Neural progenitor cell (in vitro differentiated cells): ENCODE measurements around the gene ADAMTS4. TPM values are rescaled to one million over a fixed set of nuclear protein-coding genes. Genes with fewer than 3 reads are reported as not detected.

Source experiments
- DNase-seq: peaks from one replicate; pipeline ENCODE4 v3.0.0-alpha.2; 2016; ENCODE audit warnings: low spot score
- H2AFZ ChIP-seq: fragments of 200-600 bp; sonication (generic); replicated peaks from 2 replicates; pipeline ENCODE4 v1.6.1; 2016; ENCODE audit warnings: antibody characterized with exemption
- H3F3A ChIP-seq: fragments of 200-600 bp; sonication (generic); 2 replicates; pipeline ENCODE4 v1.6.1; 2016; ENCODE audit warnings: antibody characterized with exemption, low read depth
- H3K27ac ChIP-seq: fragments of 200-600 bp; sonication (generic); 2 replicates; pipeline ENCODE4 v1.5.1; 2016; ENCODE audit warnings: mild to moderate bottlenecking
- H3K27me3 ChIP-seq: fragments of 200-600 bp; sonication (generic); 2 replicates; pipeline ENCODE4 v1.6.1; 2016; ENCODE audit warnings: mild to moderate bottlenecking, moderate library complexity
- H3K36me3 ChIP-seq: fragments of 200-600 bp; sonication (generic); 2 replicates; pipeline ENCODE4 v1.5.1; 2016
- H3K4me1 ChIP-seq: fragments of 200-600 bp; sonication (generic); 2 replicates; pipeline ENCODE4 v1.6.1; 2016; ENCODE audit warnings: mixed run types
- H3K4me2 ChIP-seq: fragments of 200-600 bp; sonication (generic); 2 replicates; pipeline ENCODE4 v1.6.1; 2016
- H3K4me3 ChIP-seq: fragments of 200-600 bp; sonication (generic); 2 replicates; pipeline ENCODE4 v1.5.1; 2016
- H3K79me2 ChIP-seq: fragments of 200-600 bp; sonication (generic); 2 replicates; pipeline ENCODE4 v1.6.1; 2016; ENCODE audit warnings: low read depth
- H3K9ac ChIP-seq: fragments of 200-600 bp; sonication (generic); 2 replicates; pipeline ENCODE4 v1.6.1; 2016
- H3K9me3 ChIP-seq: fragments of 200-600 bp; sonication (generic); 2 replicates; pipeline ENCODE4 v1.5.1; 2016; ENCODE audit warnings: low read depth
- H4K20me1 ChIP-seq: fragments of 200-600 bp; sonication (generic); 2 replicates; pipeline ENCODE4 v1.6.1; 2016; ENCODE audit warnings: low read depth
- H3K27ac Mint-ChIP-seq: 3 replicates; pipeline ENCODE4 v1.8.0; 2021; ENCODE audit warnings: mixed read lengths
- H3K27me3 Mint-ChIP-seq: 2 replicates; pipeline ENCODE4 v1.8.0; 2022; ENCODE audit warnings: low read depth, mild to moderate bottlenecking, inconsistent platforms, moderate library complexity, mixed read lengths; ENCODE audit not compliant: insufficient read depth
- H3K36me3 Mint-ChIP-seq: 3 replicates; pipeline ENCODE4 v1.8.0; 2021; ENCODE audit warnings: mixed read lengths
- H3K4me1 Mint-ChIP-seq: 3 replicates; pipeline ENCODE4 v1.8.0; 2021; ENCODE audit warnings: mixed read lengths
- H3K4me3 Mint-ChIP-seq: 3 replicates; pipeline ENCODE4 v1.8.0; 2021; ENCODE audit warnings: mild to moderate bottlenecking, moderate library complexity, mixed read lengths
- H3K9me3 Mint-ChIP-seq: 3 replicates; pipeline ENCODE4 v1.8.0; 2020; ENCODE audit warnings: mixed read lengths
- EZH2 ChIP-seq: fragments of 200-600 bp; sonication (generic); IDR thresholded peaks from 2 replicates; pipeline ENCODE4 v1.6.1; 2017; ENCODE audit warnings: antibody characterized with exemption, mild to moderate bottlenecking, moderate library complexity
- EZH2phosphoT487 ChIP-seq: fragments of 200-600 bp; sonication (generic); IDR thresholded peaks from 2 replicates; pipeline ENCODE4 v1.6.1; 2017; ENCODE audit warnings: antibody characterized with exemption
- total RNA-seq: library from RNA; depleted of rRNA; stranded (reverse); fragments of >200 nt; gene quantifications from 2 replicates; pipeline ENCODE4 v1.2.3, GENCODE V29; 2015; ENCODE audit warnings: low replicate concordance
- TF ChIP-seq, protein P1 (sequence below): fragments of 200-600 bp; sonication (generic); IDR thresholded peaks from 2 replicates; pipeline ENCODE4 v1.5.1; 2017; ENCODE audit warnings: antibody characterized with exemption, mild to moderate bottlenecking

The ADAMTS4 gene
- total RNA-seq, 1 donor from 2014 or later = 1.3 TPM

DNA sequence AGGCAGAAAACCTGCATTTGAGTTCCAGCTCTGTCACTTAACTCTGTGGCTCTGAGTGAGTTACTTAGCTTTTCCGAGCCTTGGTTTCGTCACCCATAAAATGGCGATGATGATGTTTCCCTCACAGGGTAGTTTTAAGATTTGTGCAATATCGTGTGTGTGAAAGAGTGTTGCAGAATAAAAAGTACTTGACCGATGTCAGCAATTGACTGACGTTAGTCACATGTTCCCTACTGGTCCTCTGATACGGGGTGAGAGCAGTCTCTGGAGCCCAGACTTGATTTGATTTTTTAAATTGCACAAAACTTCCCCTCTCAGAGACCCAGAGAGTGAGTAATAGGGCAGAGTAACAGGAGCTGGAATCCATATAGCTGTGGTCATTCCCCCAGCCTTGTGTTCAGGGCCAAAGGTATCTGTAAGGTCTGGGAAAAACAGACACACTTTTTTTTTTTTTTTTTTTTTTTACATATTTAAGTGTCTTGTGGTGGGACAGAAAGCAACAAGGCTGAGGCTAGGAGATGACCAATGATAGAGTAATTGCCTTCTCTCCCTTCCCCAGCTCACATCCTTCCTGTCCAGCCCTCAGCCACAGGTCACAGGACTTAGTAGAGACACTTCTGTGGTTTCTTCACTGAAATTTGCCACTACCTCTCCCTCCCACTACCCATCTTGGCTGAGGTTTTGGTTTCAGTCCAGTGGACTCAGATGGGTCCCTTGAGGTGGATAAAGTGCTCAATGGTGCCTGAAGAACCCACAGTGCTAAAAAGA is 18.3 kb upstream of the ADAMTS4 start:
- Mint-ChIP-seq H3K9me3 (no peaks in the 10 kb centered on the region), H3K27ac (no peak overlapping the region), H3K4me3 (no peak overlapping the region), H3K27me3 (peaks cover 4% of the 10 kb centered on the region), H3K36me3 (peaks cover 19% of the 10 kb centered on the region), H3K4me1 (peaks cover 13% of the 10 kb centered on the region)
- H3K27me3 ChIP-seq = no peaks in the 10 kb centered on the region
- no peaks in the 10 kb centered on the region for H3K79me2 ChIP-seq
- H3K4me3 ChIP-seq = no peak overlapping the region
- H3K27ac ChIP-seq = peak overlapping the region; percentile 39
- H3K9me3 ChIP-seq = no peaks in the 10 kb centered on the region
- H3K36me3 ChIP-seq = no peaks in the 10 kb centered on the region
- H3K9ac ChIP-seq = no peak overlapping the region
- no peak overlapping the region for H3K4me2 ChIP-seq
- no peak overlapping the region for H2AFZ ChIP-seq
- TF ChIP-seq, protein P1, sequence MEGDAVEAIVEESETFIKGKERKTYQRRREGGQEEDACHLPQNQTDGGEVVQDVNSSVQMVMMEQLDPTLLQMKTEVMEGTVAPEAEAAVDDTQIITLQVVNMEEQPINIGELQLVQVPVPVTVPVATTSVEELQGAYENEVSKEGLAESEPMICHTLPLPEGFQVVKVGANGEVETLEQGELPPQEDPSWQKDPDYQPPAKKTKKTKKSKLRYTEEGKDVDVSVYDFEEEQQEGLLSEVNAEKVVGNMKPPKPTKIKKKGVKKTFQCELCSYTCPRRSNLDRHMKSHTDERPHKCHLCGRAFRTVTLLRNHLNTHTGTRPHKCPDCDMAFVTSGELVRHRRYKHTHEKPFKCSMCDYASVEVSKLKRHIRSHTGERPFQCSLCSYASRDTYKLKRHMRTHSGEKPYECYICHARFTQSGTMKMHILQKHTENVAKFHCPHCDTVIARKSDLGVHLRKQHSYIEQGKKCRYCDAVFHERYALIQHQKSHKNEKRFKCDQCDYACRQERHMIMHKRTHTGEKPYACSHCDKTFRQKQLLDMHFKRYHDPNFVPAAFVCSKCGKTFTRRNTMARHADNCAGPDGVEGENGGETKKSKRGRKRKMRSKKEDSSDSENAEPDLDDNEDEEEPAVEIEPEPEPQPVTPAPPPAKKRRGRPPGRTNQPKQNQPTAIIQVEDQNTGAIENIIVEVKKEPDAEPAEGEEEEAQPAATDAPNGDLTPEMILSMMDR = no peak
- TF ChIP-seq EZH2phosphoT487 = no peak
- TF ChIP-seq EZH2 = no peak
- no peaks in the 10 kb centered on the region for H4K20me1 ChIP-seq
- peaks cover 6% of the 10 kb centered on the region for H3K4me1 ChIP-seq
- no peak for DNase-seq
- peaks cover 21% of the 10 kb centered on the region for H3F3A ChIP-seq

GRCh38 chr1:161215076-161215475 is 16.2 kb upstream of the ADAMTS4 start, which contains the start of gene FCER1G:
Gene FCER1G, plus strand, starts transcription at chr1:161215295. Its CDS starts 27 bp downstream, at chr1:161215322.
- no peak within 1 kb of the TSS for H3K27ac ChIP-seq
- Mint-ChIP-seq H3K4me1 (peaks cover 13% of the 10 kb centered on the region), H3K4me3 (no peak within 1 kb of the TSS), H3K36me3 (peaks cover 27% of the 10 kb centered on the region), H3K27me3 (peaks cover 6% of the 10 kb centered on the region), H3K9me3 (no peaks in the 10 kb centered on the region), H3K27ac (no peak within 1 kb of the TSS)
- H3K4me2 ChIP-seq = no peak within 1 kb of the TSS
- no peaks in the 10 kb centered on the region for H3K9me3 ChIP-seq
- H3K4me3 ChIP-seq = no peak within 1 kb of the TSS
- H3K4me1 ChIP-seq = peaks cover 6% of the 10 kb centered on the region
- H3K27me3 ChIP-seq = no peaks in the 10 kb centered on the region
- no peaks in the 10 kb centered on the region for H3K79me2 ChIP-seq
- H3K36me3 ChIP-seq = peaks cover 11% of the 10 kb centered on the region
- peaks cover 3% of the 10 kb centered on the region for H4K20me1 ChIP-seq
- peaks cover 21% of the 10 kb centered on the region for H3F3A ChIP-seq
- TF ChIP-seq EZH2phosphoT487 (no peak), EZH2 (no peak)
- TF ChIP-seq, protein P1 = no peak
- H2AFZ ChIP-seq = no peak within 1 kb of the TSS
- no peak within 1 kb of the TSS for H3K9ac ChIP-seq
- DNase-seq = no peak

GRCh38 chr1:161214369-161214768 is 15.5 kb upstream of the ADAMTS4 start:
- Histone ChIP-seq H3K27ac (no peak overlapping the region), H4K20me1 (peaks cover 5% of the 10 kb centered on the region), H3K79me2 (no peaks in the 10 kb centered on the region), H3K4me1 (peaks cover 6% of the 10 kb centered on the region), H2AFZ (no peak overlapping the region), H3K9ac (no peak overlapping the region), H3K27me3 (no peaks in the 10 kb centered on the region), H3K9me3 (no peaks in the 10 kb centered on the region), H3K4me2 (no peak overlapping the region), H3F3A (peaks cover 25% of the 10 kb centered on the region), H3K36me3 (peaks cover 13% of the 10 kb centered on the region), H3K4me3 (no peak overlapping the region)
- H3K4me1 Mint-ChIP-seq = peaks cover 15% of the 10 kb centered on the region
- peaks cover 30% of the 10 kb centered on the region for H3K36me3 Mint-ChIP-seq
- no peak overlapping the region for H3K4me3 Mint-ChIP-seq
- TF ChIP-seq EZH2phosphoT487 = no peak
- no peak for TF ChIP-seq EZH2
- TF ChIP-seq, protein P1 = no peak
- H3K9me3 Mint-ChIP-seq = no peaks in the 10 kb centered on the region
- H3K27ac Mint-ChIP-seq = no peak overlapping the region
- peaks cover 8% of the 10 kb centered on the region for H3K27me3 Mint-ChIP-seq
- DNase-seq = no peak
